AG10803 (cell line): ENCODE data around the gene ROR2.

Experiments
- DNase-seq: peaks from one replicate; pipeline ENCODE4 v3.0.0; 2010; ENCODE audit warnings: low read depth
- H3K4me3 ChIP-seq: 2 replicates; pipeline ENCODE4 v1.5.1; 2011; ENCODE audit warnings: mild to moderate bottlenecking, low read length, control low read depth
- TF ChIP-seq, protein P1 (sequence below): conservative IDR thresholded peaks from 2 replicates; pipeline ENCODE4 v1.5.1; 2011; ENCODE audit warnings: mild to moderate bottlenecking, low read length, control low read depth, inconsistent platforms

ROR2 gene

GRCh38 chr9:91837981-91838731 is 111.9 kb downstream of the ROR2 start:
- no peak overlapping the region for H3K4me3 ChIP-seq
- DNase-seq: no peak
- TF ChIP-seq, protein P1, sequence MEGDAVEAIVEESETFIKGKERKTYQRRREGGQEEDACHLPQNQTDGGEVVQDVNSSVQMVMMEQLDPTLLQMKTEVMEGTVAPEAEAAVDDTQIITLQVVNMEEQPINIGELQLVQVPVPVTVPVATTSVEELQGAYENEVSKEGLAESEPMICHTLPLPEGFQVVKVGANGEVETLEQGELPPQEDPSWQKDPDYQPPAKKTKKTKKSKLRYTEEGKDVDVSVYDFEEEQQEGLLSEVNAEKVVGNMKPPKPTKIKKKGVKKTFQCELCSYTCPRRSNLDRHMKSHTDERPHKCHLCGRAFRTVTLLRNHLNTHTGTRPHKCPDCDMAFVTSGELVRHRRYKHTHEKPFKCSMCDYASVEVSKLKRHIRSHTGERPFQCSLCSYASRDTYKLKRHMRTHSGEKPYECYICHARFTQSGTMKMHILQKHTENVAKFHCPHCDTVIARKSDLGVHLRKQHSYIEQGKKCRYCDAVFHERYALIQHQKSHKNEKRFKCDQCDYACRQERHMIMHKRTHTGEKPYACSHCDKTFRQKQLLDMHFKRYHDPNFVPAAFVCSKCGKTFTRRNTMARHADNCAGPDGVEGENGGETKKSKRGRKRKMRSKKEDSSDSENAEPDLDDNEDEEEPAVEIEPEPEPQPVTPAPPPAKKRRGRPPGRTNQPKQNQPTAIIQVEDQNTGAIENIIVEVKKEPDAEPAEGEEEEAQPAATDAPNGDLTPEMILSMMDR: no peak

DNA sequence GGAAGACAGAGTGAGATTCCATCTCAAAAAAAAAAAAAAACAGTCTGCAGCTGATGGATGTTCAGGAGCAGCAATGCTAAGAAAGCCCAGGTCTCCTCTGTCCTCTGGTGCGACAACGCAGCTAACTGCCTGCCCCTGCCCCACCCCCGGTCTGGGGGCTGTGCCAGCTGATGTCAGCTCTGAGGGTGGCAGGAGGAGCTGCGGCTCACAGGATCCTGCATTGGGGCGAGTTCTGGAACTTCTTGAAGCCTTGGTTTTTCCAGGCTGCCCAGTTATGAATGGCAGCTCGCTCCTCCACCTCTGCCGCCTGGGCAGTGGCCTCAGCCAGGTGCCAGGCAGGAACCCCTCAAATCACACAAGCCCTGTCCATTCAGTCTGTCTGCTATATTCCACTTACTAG is 113.5 kb downstream of the ROR2 start:
- TF ChIP-seq, protein P1: no peak
- H3K4me3 ChIP-seq: no peak overlapping the region
- DNase-seq: no peak

DNA sequence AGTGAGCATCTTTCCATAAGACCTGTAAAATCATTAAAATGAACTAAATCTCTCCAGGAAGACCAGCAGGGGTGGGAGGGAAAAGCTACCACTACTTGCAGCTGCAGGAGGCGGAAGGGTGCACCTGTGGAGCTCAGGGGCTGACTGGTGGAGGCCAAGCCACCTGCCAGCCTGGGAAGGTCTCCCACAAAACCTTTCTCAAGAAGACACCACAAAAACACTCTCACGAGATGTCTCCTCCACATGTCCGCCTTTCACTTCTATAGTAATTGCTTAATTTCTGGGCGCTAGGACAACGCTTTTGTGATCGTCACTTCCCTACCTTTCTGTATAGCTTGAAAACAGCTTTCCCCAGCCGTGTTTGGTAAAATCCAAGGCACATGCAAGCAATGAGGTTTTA is 114.4 kb downstream of the ROR2 start:
- no peak for DNase-seq
- TF ChIP-seq, protein P1: no peak
- no peak overlapping the region for H3K4me3 ChIP-seq

GRCh38 chr9:91835216-91835615 is 114.8 kb downstream of the ROR2 start:
- H3K4me3 ChIP-seq: no peak overlapping the region
- DNase-seq: no peak
- TF ChIP-seq, protein P1: no peak

- no peak for DNase-seq
- TF ChIP-seq, protein P1: no peak
- no peak overlapping the region for H3K4me3 ChIP-seq
Observed at GRCh38 chr9:91834740-91835139, 115.3 kb downstream of the ROR2 start.

DNA sequence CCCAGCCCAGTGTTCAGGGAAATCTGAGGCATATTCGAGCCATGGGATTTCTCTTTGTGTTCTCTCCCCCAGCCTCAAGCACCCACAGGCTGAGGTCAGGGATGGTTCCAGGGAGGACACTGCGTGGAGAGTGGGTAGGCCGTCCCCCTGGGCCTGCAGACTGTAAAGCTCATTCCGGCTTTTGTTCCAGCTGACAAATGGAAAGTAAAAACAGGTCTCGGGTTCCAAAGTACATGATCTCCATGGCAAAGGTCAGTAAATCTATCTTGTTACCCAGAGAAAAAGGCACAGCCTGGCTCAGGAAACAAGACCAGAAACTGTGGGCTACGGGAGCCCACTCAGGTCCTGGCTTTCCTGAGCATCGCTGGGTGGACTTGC is 116.2 kb downstream of the ROR2 start:
- TF ChIP-seq, protein P1: no peak
- no peak for DNase-seq
- H3K4me3 ChIP-seq: no peak overlapping the region

- TF ChIP-seq, protein P1: no peak
Observed at GRCh38 chr9:91833096-91833877, 116.7 kb downstream of the ROR2 start.

More at GRCh38 chr9:91833096-91833877, 116.7 kb downstream of the ROR2 start:
- no peak overlapping the region for H3K4me3 ChIP-seq
- no peak for DNase-seq
